ENCODE measurements around the gene TRIM45. TPM values are rescaled to one million over a fixed set of nuclear protein-coding genes. Genes with fewer than 3 reads are reported as not detected.
A peak's percentile ranks its signal among the peaks of the same experiment; 100 is the strongest.

TRIM45 gene, protein sequence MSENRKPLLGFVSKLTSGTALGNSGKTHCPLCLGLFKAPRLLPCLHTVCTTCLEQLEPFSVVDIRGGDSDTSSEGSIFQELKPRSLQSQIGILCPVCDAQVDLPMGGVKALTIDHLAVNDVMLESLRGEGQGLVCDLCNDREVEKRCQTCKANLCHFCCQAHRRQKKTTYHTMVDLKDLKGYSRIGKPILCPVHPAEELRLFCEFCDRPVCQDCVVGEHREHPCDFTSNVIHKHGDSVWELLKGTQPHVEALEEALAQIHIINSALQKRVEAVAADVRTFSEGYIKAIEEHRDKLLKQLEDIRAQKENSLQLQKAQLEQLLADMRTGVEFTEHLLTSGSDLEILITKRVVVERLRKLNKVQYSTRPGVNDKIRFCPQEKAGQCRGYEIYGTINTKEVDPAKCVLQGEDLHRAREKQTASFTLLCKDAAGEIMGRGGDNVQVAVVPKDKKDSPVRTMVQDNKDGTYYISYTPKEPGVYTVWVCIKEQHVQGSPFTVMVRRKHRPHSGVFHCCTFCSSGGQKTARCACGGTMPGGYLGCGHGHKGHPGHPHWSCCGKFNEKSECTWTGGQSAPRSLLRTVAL
- total RNA-seq: 1 to 10 TPM in 1 of 4 donors, under 1 TPM in 3; 0.38 to 1.1 (median 0.60) TPM

DNA sequence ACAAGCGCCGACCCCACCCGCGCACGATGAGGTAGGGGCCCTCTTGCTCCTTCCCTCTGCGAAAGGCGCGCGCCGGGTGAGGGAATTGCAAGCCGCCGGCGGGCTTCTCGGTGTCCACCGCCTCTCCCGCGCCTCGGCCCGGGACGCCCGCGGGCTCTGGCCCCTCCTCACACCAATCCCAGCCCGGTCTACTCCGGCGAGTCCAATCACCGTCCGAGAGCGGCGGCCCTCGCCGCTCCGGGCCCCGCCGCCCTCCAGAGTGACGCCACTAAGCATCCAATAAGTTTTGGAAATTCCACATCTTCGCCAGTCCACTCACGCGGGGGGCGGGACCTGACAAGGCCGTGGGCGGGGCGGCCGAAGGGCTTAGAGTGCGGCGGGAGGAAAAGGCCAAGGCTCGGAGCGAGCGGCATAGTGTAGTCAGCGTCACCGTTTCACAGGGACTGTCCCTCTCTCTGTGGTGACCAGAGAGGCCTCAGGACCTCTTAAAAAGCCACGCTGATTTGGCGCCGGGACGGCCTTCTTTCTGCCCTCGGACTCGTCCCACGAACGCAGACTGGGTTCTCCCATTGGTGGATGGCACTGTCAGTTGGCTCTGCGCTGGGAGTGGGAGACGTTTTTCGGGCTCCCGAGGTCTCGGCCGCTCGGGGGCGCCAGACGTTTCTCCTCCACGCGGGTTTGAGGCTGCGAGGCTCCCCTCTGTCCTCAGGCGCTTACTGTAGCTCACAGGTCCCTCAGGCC, at the start of gene TRIM45:
TSS of gene TRIM45 (minus strand) at position 161 of the 741 bp plus-strand sequence. CDS start 548 bp downstream, outside the sequence.
- 0% methylated on average over 2 to 14 of the region's 71 CpGs for WGBS, 2 donors
- no peaks in the 10 kb centered on the region for H3K9me3 ChIP-seq
- DNase-seq: peak; percentile 69
- H3K36me3 ChIP-seq: no peaks in the 10 kb centered on the region
- TF ChIP-seq, protein P1, sequence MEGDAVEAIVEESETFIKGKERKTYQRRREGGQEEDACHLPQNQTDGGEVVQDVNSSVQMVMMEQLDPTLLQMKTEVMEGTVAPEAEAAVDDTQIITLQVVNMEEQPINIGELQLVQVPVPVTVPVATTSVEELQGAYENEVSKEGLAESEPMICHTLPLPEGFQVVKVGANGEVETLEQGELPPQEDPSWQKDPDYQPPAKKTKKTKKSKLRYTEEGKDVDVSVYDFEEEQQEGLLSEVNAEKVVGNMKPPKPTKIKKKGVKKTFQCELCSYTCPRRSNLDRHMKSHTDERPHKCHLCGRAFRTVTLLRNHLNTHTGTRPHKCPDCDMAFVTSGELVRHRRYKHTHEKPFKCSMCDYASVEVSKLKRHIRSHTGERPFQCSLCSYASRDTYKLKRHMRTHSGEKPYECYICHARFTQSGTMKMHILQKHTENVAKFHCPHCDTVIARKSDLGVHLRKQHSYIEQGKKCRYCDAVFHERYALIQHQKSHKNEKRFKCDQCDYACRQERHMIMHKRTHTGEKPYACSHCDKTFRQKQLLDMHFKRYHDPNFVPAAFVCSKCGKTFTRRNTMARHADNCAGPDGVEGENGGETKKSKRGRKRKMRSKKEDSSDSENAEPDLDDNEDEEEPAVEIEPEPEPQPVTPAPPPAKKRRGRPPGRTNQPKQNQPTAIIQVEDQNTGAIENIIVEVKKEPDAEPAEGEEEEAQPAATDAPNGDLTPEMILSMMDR (IDR thresholded peaks at IDR 0.05): peak in 5 of 6 experiments; percentile 58 to 71 (median 66)
- peak in 1 of 4 donors; percentile 30 for TF ChIP-seq POLR2A (IDR thresholded peaks at IDR 0.05)
- intact Hi-C loops (cut with DNase I): loop anchor here (10.0 kb wide), 1 partner anchor 57 kb away; the partner anchor contains the start of gene TTF2
- peak within 1 kb of the TSS; percentile 83 to 96 (median 93) for H3K27ac ChIP-seq
- peak within 1 kb of the TSS; percentile 65 to 91 (median 76) for H3K4me3 ChIP-seq
- no peaks in the 10 kb centered on the region for H3K27me3 ChIP-seq
- H3K4me1 ChIP-seq: peaks cover 5 to 21% (median 6%) of the 10 kb centered on the region in 3 donors

DNA sequence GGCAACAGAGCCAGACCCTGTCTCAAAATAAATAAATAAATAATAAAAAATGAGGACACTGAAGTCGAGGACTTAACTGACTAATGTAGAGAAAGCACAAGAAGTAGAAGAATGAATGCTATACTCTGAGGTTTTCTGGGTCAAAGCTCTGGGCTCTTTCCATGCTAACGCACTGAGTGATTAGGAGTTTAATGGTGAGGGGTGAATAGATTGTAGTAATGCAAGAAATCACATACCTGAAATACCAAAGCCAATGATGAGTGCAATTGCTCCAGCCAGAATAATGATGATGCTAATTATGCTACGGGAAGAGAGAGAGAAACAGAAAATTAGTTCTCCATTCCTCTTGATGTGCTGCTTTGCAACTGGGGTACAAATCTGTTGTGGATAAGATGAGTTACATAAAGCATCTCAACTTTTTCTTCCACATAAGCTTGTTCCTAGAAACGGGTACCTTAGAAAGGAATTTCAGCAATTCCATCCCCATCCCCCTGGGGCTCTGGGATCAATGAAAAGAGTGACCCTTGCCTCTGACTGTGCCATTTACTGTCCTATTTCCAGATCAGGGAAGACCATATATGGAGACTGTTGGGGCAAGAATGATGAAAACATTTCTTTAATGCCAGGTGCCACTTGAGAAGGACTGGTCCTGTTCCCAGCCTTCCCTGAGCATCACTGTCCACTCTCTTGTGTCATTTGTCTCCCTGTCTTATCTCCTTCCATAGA, 48.5 kb upstream of the TRIM45 start:
- no peak for DNase-seq
- TF ChIP-seq, protein P1 (IDR thresholded peaks at IDR 0.05): no peak
- TF ChIP-seq POLR2A (IDR thresholded peaks at IDR 0.05): no peak
- H3K36me3 ChIP-seq: no peaks in the 10 kb centered on the region
- peaks cover 0 to 4% (median 0%) of the 10 kb centered on the region in 3 donors for H3K4me1 ChIP-seq
- H3K27ac ChIP-seq: no peak overlapping the region
- no peaks in the 10 kb centered on the region for H3K27me3 ChIP-seq
- no peak overlapping the region for H3K4me3 ChIP-seq
- intact Hi-C loops (cut with DNase I): no loop called here
- H3K9me3 ChIP-seq: no peaks in the 10 kb centered on the region
- WGBS, 2 donors: 62 to 84% methylated on average over 4 of the region's 4 CpGs

DNA sequence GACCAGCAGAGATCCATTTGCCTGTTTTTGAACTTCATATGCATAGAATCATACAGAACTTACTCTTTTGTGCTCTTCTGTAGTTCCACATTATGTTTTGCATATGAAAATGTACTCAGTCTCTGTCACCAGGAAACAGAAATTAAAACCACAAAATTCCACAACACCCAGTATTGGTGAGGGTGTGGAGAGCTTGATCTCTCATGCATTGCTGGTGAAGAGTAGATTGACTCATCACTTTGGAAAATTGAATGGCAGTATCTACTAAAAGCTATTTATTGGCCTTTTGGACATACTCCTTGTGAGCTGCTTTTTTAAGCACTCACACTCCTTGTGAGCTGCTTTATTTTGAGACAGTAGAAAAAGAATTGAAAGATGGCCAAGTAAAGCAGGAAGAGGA, 45.9 kb upstream of the TRIM45 start:
- H3K9me3 ChIP-seq: no peaks in the 10 kb centered on the region
- H3K27ac ChIP-seq: no peak overlapping the region
- DNase-seq: no peak
- intact Hi-C loops (cut with DNase I): no loop called here
- no peak for TF ChIP-seq POLR2A (IDR thresholded peaks at IDR 0.05)
- TF ChIP-seq, protein P1 (IDR thresholded peaks at IDR 0.05): no peak
- H3K4me1 ChIP-seq: peaks cover 0 to 9% (median 0%) of the 10 kb centered on the region in 3 donors
- peaks cover 0 to 3% (median 0%) of the 10 kb centered on the region in 4 donors for H3K27me3 ChIP-seq
- H3K36me3 ChIP-seq: no peaks in the 10 kb centered on the region
- H3K4me3 ChIP-seq: no peak overlapping the region

DNA sequence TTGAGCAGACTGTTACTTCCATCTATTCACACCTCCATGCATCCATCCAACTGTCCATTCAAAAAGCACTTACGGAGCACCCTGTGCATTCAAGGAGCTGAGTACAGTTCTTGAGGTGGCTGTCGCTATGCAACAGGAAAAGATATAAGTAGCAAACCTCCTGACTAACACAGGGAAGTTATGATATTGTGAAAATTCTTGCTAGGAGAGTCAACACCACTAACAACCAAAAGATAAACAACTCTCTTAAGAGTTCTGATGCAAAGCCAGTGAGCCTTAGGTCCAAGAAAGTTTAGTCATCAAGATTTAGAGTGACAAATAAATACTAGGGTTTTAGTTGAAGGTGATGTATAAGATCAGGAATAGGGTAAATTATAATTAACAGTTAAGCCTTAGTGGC, 44.5 kb upstream of the TRIM45 start:
- H3K27me3 ChIP-seq: peaks cover 0 to 5% (median 0%) of the 10 kb centered on the region in 4 donors
- peaks cover 0 to 5% (median 0%) of the 10 kb centered on the region in 3 donors for H3K4me1 ChIP-seq
- no peak for DNase-seq
- H3K27ac ChIP-seq: no peak overlapping the region
- H3K9me3 ChIP-seq: no peaks in the 10 kb centered on the region
- TF ChIP-seq, protein P1 (IDR thresholded peaks at IDR 0.05): no peak
- no peak for TF ChIP-seq POLR2A (IDR thresholded peaks at IDR 0.05)
- no peaks in the 10 kb centered on the region for H3K36me3 ChIP-seq
- intact Hi-C loops (cut with DNase I): no loop called here
- H3K4me3 ChIP-seq: no peak overlapping the region
- WGBS, 2 donors: 64 to 90% methylated on average over 2 of the region's 2 CpGs
